Dedifferentiated amniotic fluid mesenchymal stem cell (primary cell): ENCODE data around the gene NFIA.

Source experiments
- DNase-seq: peaks from one replicate; pipeline ENCODE4 v3.0.0-alpha.2; 2016; ENCODE audit errors: extremely low spot score

Gene NFIA

GRCh38 chr1:61152469-61153105 is 70.2 kb downstream of the NFIA start:
- DNase-seq, result no peak

- DNase-seq, result no peak
Observed at GRCh38 chr1:61156576-61157467, 74.5 kb downstream of the NFIA start.

- peak; percentile 90 for DNase-seq
Observed at GRCh38 chr1:61157468-61157987, 75.2 kb downstream of the NFIA start.

- no peak for DNase-seq
Observed at GRCh38 chr1:61158591-61158990, 76.2 kb downstream of the NFIA start.

GRCh38 chr1:61160526-61160925 is 78.2 kb downstream of the NFIA start:
- DNase-seq, result no peak

GRCh38 chr1:61162520-61163258 is 80.3 kb downstream of the NFIA start:
- no peak for DNase-seq

- no peak for DNase-seq
Observed at GRCh38 chr1:61163355-61163754, 81.0 kb downstream of the NFIA start.

- no peak for DNase-seq
Observed at GRCh38 chr1:61165402-61165801, 83.0 kb downstream of the NFIA start.

GRCh38 chr1:61167309-61167708 is 84.9 kb downstream of the NFIA start:
- no peak for DNase-seq

GRCh38 chr1:61169045-61169444 is 86.7 kb downstream of the NFIA start:
- DNase-seq, result no peak

- DNase-seq, result no peak
Observed at GRCh38 chr1:61169634-61170033, 87.3 kb downstream of the NFIA start.

- DNase-seq, result peak; percentile 54
Observed at GRCh38 chr1:61170328-61171238, 88.2 kb downstream of the NFIA start.

GRCh38 chr1:61171346-61171745 is 89.0 kb downstream of the NFIA start:
- no peak for DNase-seq

- no peak for DNase-seq
Observed at GRCh38 chr1:61171974-61172373, 89.6 kb downstream of the NFIA start.

GRCh38 chr1:61173118-61173517 is 90.8 kb downstream of the NFIA start:
- DNase-seq, result no peak

GRCh38 chr1:61174060-61174795 is 91.9 kb downstream of the NFIA start:
- DNase-seq, result no peak

- DNase-seq, result no peak
Observed at GRCh38 chr1:61175976-61176375, 93.6 kb downstream of the NFIA start.

GRCh38 chr1:61181067-61182038 is 99.0 kb downstream of the NFIA start:
- DNase-seq, result no peak

GRCh38 chr1:61182049-61182448 is 99.7 kb downstream of the NFIA start:
- DNase-seq, result peak; percentile 29
